Measurements from ENCODE around the gene ADGRV1. TPM values are rescaled to one million over a fixed set of nuclear protein-coding genes. Genes with fewer than 3 reads are reported as not detected.

ADGRV1 gene
- total and polyA plus RNA-seq, 2 donors (not counting 3 experiments of a cell fraction or from before 2014, with no cell fraction given) = 0.11 to 0.55 TPM

- no peaks in the 10 kb centered on the region for H3K79me2 ChIP-seq (ENCODE audit: control insufficient read depth, insufficient read depth, low read length)
- H4K20me1 ChIP-seq (replicated peaks; ENCODE audit: control insufficient read depth, extremely low read depth, insufficient read depth, low read length) = no peaks in the 10 kb centered on the region
- H2AFZ ChIP-seq (ENCODE audit: low read depth, low read length) = no peak overlapping the region
- no peak overlapping the region for H3K4me3 ChIP-seq (replicated peaks in 1 of 3; ENCODE audit: insufficient read depth in 1 of 3, low read depth in 1 of 3, low read length in 3 of 3)
- no peaks in the 10 kb centered on the region for H3K9me1 ChIP-seq (replicated peaks; ENCODE audit: control insufficient read depth, extremely low read depth, insufficient read depth, low read length)
- no peaks in the 10 kb centered on the region for H3K36me3 ChIP-seq (ENCODE audit: control insufficient read depth in 2 of 2, extremely low read depth in 1 of 2, insufficient read depth in 2 of 2, low read length in 2 of 2)
- no TSS peak for BruUV-seq (replicated peaks)
- dilution Hi-C loops (cut with MboI; ENCODE audit: extremely low pct_ligation_motif_present, low sequenced_read_pairs) = no loop called here
- ChIA-PET POLR2A (no interaction called here), CTCF (interaction anchor here (1.2 to 1.6 kb wide), 2 partner anchors 12 to 47 kb away, joined by 3 to 4 read pairs; no protein-coding TSS in a partner anchor)
- H3K9me3 ChIP-seq (replicated peaks; ENCODE audit: control insufficient read depth, insufficient read depth, low read length) = no peaks in the 10 kb centered on the region
- no peak overlapping the region for H3K9ac ChIP-seq (replicated peaks; ENCODE audit: extremely low read depth, insufficient read depth, low read length)
- no peak for FAIRE-seq
- peaks cover 0 to 2% of the 10 kb centered on the region in 2 experiments for H3K27me3 ChIP-seq (ENCODE audit: control insufficient read depth in 2 of 2, insufficient read depth in 2 of 2, low read length in 2 of 2)
- no peak overlapping the region for H3K4me2 ChIP-seq (ENCODE audit: insufficient read depth, low read length)
- no peak overlapping the region for H3K27ac ChIP-seq (ENCODE audit: insufficient read depth, low read depth, low read length)
- intact Hi-C loops (cut with micrococcal nuclease) = no loop called here
- H3K4me1 ChIP-seq (ENCODE audit: control insufficient read depth, extremely low read depth, insufficient read depth, low read length) = peaks cover 6% of the 10 kb centered on the region
- DNase-seq (ENCODE audit: low read depth, low spot score) = no peak
- TF ChIP-seq MYC (IDR thresholded peaks at IDR 0.05; ENCODE audit: low read depth, low read length) = no peak
Measured at GRCh38 chr5:90849939-90850338, 291.3 kb downstream of the ADGRV1 start.

- H3K4me2 ChIP-seq (ENCODE audit: insufficient read depth, low read length) = no peak overlapping the region
- no peaks in the 10 kb centered on the region for H3K9me3 ChIP-seq (replicated peaks; ENCODE audit: control insufficient read depth, insufficient read depth, low read length)
- no peak for FAIRE-seq
- no peaks in the 10 kb centered on the region for H3K27me3 ChIP-seq (ENCODE audit: control insufficient read depth in 2 of 2, insufficient read depth in 2 of 2, low read length in 2 of 2)
- BruUV-seq (replicated peaks) = no TSS peak
- no peak overlapping the region for H3K4me3 ChIP-seq (replicated peaks in 1 of 3; ENCODE audit: insufficient read depth in 1 of 3, low read depth in 1 of 3, low read length in 3 of 3)
- H3K9ac ChIP-seq (replicated peaks; ENCODE audit: extremely low read depth, insufficient read depth, low read length) = no peak overlapping the region
- peaks cover 6% of the 10 kb centered on the region for H3K4me1 ChIP-seq (ENCODE audit: control insufficient read depth, extremely low read depth, insufficient read depth, low read length)
- no peak overlapping the region for H3K27ac ChIP-seq (ENCODE audit: insufficient read depth, low read depth, low read length)
- H4K20me1 ChIP-seq (replicated peaks; ENCODE audit: control insufficient read depth, extremely low read depth, insufficient read depth, low read length) = no peaks in the 10 kb centered on the region
- H3K9me1 ChIP-seq (replicated peaks; ENCODE audit: control insufficient read depth, extremely low read depth, insufficient read depth, low read length) = no peaks in the 10 kb centered on the region
- H2AFZ ChIP-seq (ENCODE audit: low read depth, low read length) = no peak overlapping the region
- dilution Hi-C loops (cut with MboI; ENCODE audit: extremely low pct_ligation_motif_present, low sequenced_read_pairs) = no loop called here
- no peaks in the 10 kb centered on the region for H3K79me2 ChIP-seq (ENCODE audit: control insufficient read depth, insufficient read depth, low read length)
- CTCF ChIA-PET = no interaction called here
- H3K36me3 ChIP-seq (ENCODE audit: control insufficient read depth in 2 of 2, extremely low read depth in 1 of 2, insufficient read depth in 2 of 2, low read length in 2 of 2) = no peaks in the 10 kb centered on the region
- DNase-seq (ENCODE audit: low read depth, low spot score) = no peak
- no peak for TF ChIP-seq EZH2 (IDR thresholded peaks at IDR 0.05; ENCODE audit: borderline replicate concordance, low read depth, low read length, severe bottlenecking)
- TF ChIP-seq GATA2 (IDR thresholded peaks at IDR 0.05; ENCODE audit: insufficient read depth, insufficient read length, low read depth, low read length) = no peak
- no peak for TF ChIP-seq FOS (IDR thresholded peaks at IDR 0.05; ENCODE audit: borderline replicate concordance, insufficient read depth, low read length)
- no peak for TF ChIP-seq POLR2AphosphoS5 (IDR thresholded peaks at IDR 0.05; ENCODE audit: insufficient read depth, low read depth, low read length)
- TF ChIP-seq CTCF (IDR thresholded peaks at IDR 0.05; ENCODE audit: extremely low read depth in 1 of 2, insufficient read depth in 1 of 2, low read depth in 1 of 2, low read length in 2 of 2) = no peak
- TF ChIP-seq POLR2A (IDR thresholded peaks at IDR 0.05; ENCODE audit: low read depth, low read length) = no peak
- no peak for TF ChIP-seq MYC (IDR thresholded peaks at IDR 0.05; ENCODE audit: low read depth, low read length)
- no peak for TF ChIP-seq JUN (IDR thresholded peaks at IDR 0.05; ENCODE audit: borderline replicate concordance, insufficient read depth, insufficient read length, low read depth)
- TF ChIP-seq MAX (IDR thresholded peaks at IDR 0.05; ENCODE audit: insufficient read depth, insufficient read length) = no peak
- intact Hi-C loops (cut with micrococcal nuclease) = no loop called here
- POLR2A ChIA-PET = no interaction called here
Measured at GRCh38 chr5:90852531-90852930, 293.9 kb downstream of the ADGRV1 start.
